ENCODE results near the gene PDZD7.

Gene PDZD7

GRCh38 chr10:101060951-101061623 lies 30.2 kb upstream of the PDZD7 start:
- TF ChIP-seq, protein P1, sequence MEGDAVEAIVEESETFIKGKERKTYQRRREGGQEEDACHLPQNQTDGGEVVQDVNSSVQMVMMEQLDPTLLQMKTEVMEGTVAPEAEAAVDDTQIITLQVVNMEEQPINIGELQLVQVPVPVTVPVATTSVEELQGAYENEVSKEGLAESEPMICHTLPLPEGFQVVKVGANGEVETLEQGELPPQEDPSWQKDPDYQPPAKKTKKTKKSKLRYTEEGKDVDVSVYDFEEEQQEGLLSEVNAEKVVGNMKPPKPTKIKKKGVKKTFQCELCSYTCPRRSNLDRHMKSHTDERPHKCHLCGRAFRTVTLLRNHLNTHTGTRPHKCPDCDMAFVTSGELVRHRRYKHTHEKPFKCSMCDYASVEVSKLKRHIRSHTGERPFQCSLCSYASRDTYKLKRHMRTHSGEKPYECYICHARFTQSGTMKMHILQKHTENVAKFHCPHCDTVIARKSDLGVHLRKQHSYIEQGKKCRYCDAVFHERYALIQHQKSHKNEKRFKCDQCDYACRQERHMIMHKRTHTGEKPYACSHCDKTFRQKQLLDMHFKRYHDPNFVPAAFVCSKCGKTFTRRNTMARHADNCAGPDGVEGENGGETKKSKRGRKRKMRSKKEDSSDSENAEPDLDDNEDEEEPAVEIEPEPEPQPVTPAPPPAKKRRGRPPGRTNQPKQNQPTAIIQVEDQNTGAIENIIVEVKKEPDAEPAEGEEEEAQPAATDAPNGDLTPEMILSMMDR (conservative IDR thresholded peaks at IDR 0.05; ENCODE audit: low read length), result no peak
- peak overlapping the region; percentile 100 for H3K4me3 ChIP-seq (ENCODE audit: low read length)
- DNase-seq (ENCODE audit: low read depth), result peak; percentile 91

GRCh38 chr10:101060036-101060950 lies 29.4 kb upstream of the PDZD7 start:
- TF ChIP-seq, protein P1 (conservative IDR thresholded peaks at IDR 0.05; ENCODE audit: low read length), result peak; percentile 93
- peak; percentile 92 for DNase-seq (ENCODE audit: low read depth)

DNA sequence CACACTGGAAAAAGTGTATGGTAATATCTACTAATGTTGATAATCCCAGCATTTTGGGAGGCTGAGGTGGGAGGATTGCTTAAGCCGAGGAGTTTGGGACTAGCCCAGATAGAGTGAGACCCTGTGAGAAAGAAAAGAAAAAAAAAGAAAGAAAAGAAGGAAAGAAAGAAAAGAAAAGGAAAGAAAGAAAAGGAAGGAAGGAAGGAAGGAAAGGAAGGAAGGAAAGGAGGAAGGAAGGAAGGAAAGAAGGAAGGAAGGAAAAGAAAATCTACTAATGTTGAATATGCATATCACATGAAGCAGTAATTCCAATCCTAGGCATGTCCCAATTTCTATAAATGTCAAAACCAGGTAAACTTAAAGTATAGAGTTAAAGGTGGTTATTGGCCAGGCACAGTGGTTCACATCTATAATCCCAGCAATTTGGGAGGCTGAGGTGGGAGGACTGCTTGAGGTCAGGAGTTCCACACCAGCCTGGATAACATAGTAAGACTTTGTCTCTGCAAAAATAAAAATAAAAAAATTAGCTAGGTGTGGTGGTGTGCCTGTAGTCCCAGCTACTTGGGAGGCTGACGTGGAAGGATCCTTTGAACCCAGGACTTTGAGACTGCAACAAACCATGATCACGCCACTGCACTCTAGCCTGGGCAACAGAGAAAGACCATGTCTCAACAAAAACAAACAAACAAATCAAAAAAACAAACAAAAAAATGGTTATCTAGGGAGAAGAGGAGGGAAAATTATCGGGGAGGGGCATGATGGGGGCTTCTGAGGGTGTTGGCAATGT lies 25.6 kb upstream of the PDZD7 start:
- TF ChIP-seq, protein P1 (conservative IDR thresholded peaks at IDR 0.05; ENCODE audit: low read length), result no peak
- no peak for DNase-seq (ENCODE audit: low read depth)
- H3K4me3 ChIP-seq (ENCODE audit: low read length), result no peak overlapping the region

More at GRCh38 chr10:101060036-101060950, 29.4 kb upstream of the PDZD7 start:
- H3K4me3 ChIP-seq (ENCODE audit: low read length), result peak overlapping the region; percentile 100

DNA sequence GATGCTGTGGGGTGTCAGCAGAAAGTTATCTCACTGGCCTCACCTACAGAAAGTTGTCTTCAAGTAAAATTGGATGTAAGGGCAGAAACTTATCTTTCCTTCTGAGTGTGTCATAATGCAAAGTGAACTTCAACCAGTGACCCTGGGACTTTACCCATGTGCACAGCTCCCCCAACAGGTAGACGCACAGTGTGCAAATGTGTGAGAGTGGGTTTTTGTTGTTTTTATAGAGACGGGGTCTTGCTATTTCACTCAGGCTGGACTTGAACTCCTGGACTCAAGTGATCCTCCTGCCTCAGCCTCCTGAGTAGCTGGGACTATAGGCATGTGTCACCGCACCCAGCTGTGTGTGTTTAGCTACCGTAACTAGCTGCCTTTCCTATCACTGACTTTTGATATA lies 24.5 kb upstream of the PDZD7 start:
- TF ChIP-seq, protein P1 (conservative IDR thresholded peaks at IDR 0.05; ENCODE audit: low read length), result no peak
- H3K4me3 ChIP-seq (ENCODE audit: low read length), result no peak overlapping the region
- DNase-seq (ENCODE audit: low read depth), result no peak

DNA sequence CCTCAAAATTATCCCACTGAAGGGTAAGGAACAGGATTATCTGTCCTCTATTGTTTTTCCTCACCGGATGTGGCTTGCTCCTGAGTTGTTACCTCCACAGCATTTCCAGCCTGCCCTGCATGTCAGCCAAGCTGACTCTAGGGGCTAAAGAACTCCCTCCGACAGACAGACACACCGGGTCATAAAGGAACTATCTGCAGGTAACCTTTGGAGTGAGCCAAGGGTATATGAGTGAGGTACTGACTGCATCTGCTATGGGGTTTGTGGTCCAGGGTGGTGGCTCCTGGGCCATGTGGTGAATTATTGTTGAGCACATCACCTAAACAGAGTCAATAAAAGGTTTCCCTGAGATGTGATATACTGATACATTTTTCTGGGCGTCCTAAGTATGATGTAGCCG lies 23.9 kb upstream of the PDZD7 start:
- DNase-seq (ENCODE audit: low read depth), result no peak
- TF ChIP-seq, protein P1 (conservative IDR thresholded peaks at IDR 0.05; ENCODE audit: low read length), result no peak

DNA sequence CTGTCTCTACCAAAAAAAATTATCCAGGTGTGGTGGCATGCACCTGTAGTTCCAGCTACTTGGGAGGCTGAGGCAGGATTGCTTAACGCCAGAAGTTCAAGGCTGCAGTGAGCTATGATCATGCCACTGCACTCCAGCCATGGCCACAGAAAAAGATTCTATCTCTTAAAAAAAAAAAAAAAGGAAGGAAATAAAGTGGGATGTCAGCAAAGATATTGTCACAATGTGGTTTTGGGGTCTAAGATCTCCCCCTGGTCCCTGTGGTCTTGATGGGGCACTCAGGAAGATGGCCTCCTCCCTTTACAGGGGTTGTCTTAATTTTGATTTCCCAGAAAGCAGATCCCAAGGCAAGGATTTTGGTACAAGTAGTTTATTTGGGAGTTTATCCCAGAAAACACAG lies 23.4 kb upstream of the PDZD7 start:
- TF ChIP-seq, protein P1 (conservative IDR thresholded peaks at IDR 0.05; ENCODE audit: low read length), result no peak
- H3K4me3 ChIP-seq (ENCODE audit: low read length), result no peak overlapping the region
- no peak for DNase-seq (ENCODE audit: low read depth)

More for the DNA sequence above, 23.9 kb upstream of the PDZD7 start:
- H3K4me3 ChIP-seq (ENCODE audit: low read length), result no peak overlapping the region

Data from AG10803 (cell line).